Neuronal stem cell (in vitro differentiated cells): ENCODE measurements around the gene VPS50.

Experiments
- DNase-seq: peaks from one replicate; pipeline ENCODE4 v3.0.0-alpha.2; 2013; ENCODE audit warnings: low spot score
- H2AFZ ChIP-seq: one replicate; pipeline ENCODE4 v1.6.1; 2013; ENCODE audit warnings: mild to moderate bottlenecking, low read length, inconsistent platforms
- H2AK5ac ChIP-seq: 2 replicates; pipeline ENCODE4 v1.6.1; 2013; ENCODE audit warnings: low read depth, mild to moderate bottlenecking, inconsistent platforms, low read length, moderate library complexity, mixed read lengths
- H2BK120ac ChIP-seq: 2 replicates; pipeline ENCODE4 v1.6.1; 2013; ENCODE audit warnings: low read depth, mild to moderate bottlenecking, inconsistent platforms, low read length, moderate library complexity, mixed read lengths
- H2BK12ac ChIP-seq: one replicate; pipeline ENCODE4 v1.6.1; 2013; ENCODE audit warnings: low read length, inconsistent platforms
- H2BK15ac ChIP-seq: 2 replicates; pipeline ENCODE4 v1.6.1; 2013; ENCODE audit warnings: mild to moderate bottlenecking, low read length, inconsistent platforms, mixed read lengths
- H2BK5ac ChIP-seq: one replicate; pipeline ENCODE4 v1.6.1; 2013; ENCODE audit warnings: inconsistent platforms, mild to moderate bottlenecking, low read length, moderate library complexity
- H3K14ac ChIP-seq: one replicate; pipeline ENCODE4 v1.6.1; 2013; ENCODE audit warnings: low read length, inconsistent platforms
- H3K18ac ChIP-seq: 2 replicates; pipeline ENCODE4 v1.6.1; 2013; ENCODE audit warnings: low read length, inconsistent platforms
- H3K23ac ChIP-seq: 2 replicates; pipeline ENCODE4 v1.6.1; 2013; ENCODE audit warnings: low read depth, mild to moderate bottlenecking, mixed read lengths, low read length, inconsistent platforms; ENCODE audit not compliant: poor library complexity
- H3K27ac ChIP-seq: replicated peaks from 3 replicates; pipeline ENCODE4 v1.5.1; 2013; ENCODE audit warnings: low read length, inconsistent platforms
- H3K27me3 ChIP-seq, 3 experiments: 2 replicates each; pipeline ENCODE4 v1.6.1; 2013; ENCODE audit warnings: low read length in 3 of 3, mild to moderate bottlenecking in 2 of 3, inconsistent platforms in 1 of 3, low read depth in 1 of 3, mixed read lengths in 1 of 3, moderate library complexity in 1 of 3; ENCODE audit not compliant: control insufficient read depth in 3 of 3, insufficient read depth in 3 of 3
- H3K36me3 ChIP-seq, 2 donors: replicated peaks in 1 of 2; 2 replicates each; pipeline ENCODE4 v1.6.1; 2013; ENCODE audit warnings: low read length in 2 of 2; ENCODE audit not compliant: control insufficient read depth in 2 of 2, insufficient read depth in 2 of 2
- H3K4ac ChIP-seq: 2 replicates; pipeline ENCODE4 v1.6.1; 2013; ENCODE audit warnings: inconsistent platforms, mild to moderate bottlenecking, low read length, moderate library complexity
- H3K4me1 ChIP-seq, 2 donors: 1 replicate in 1 of 2; 2 replicates in 1 of 2; pipeline ENCODE4 v1.6.1; 2013; ENCODE audit warnings: low read length in 2 of 2, low read depth in 1 of 2; ENCODE audit not compliant: control insufficient read depth in 2 of 2, insufficient read depth in 1 of 2
- H3K4me2 ChIP-seq: one replicate; pipeline ENCODE4 v1.6.1; 2013; ENCODE audit warnings: mild to moderate bottlenecking, low read length, inconsistent platforms; ENCODE audit not compliant: insufficient read depth, poor library complexity, severe bottlenecking
- H3K4me3 ChIP-seq, 2 donors: 2 replicates each; pipeline ENCODE4 v1.5.1; 2013; ENCODE audit warnings: low read length in 2 of 2, mild to moderate bottlenecking in 2 of 2, inconsistent platforms in 1 of 2, moderate library complexity in 1 of 2
- H3K79me1 ChIP-seq: one replicate; pipeline ENCODE4 v1.6.1; 2013; ENCODE audit warnings: low read depth, mild to moderate bottlenecking, inconsistent platforms, low read length, moderate library complexity
- H3K9ac ChIP-seq: one replicate; pipeline ENCODE4 v1.6.1; 2013; ENCODE audit warnings: mild to moderate bottlenecking, low read depth, low read length, inconsistent platforms; ENCODE audit not compliant: poor library complexity
- H3K9me3 ChIP-seq, 2 donors: replicated peaks in 1 of 2; 2 replicates each; pipeline versions ENCODE3 to v1.6.1; 2013; ENCODE audit warnings: low read length in 2 of 2, mild to moderate bottlenecking in 2 of 2, inconsistent platforms in 1 of 2, low read depth in 1 of 2, mixed read lengths in 1 of 2, moderate library complexity in 1 of 2; ENCODE audit not compliant: control insufficient read depth in 2 of 2, insufficient read depth in 1 of 2
- H4K8ac ChIP-seq: one replicate; pipeline ENCODE4 v1.6.1; 2013; ENCODE audit warnings: low read depth, mild to moderate bottlenecking, inconsistent platforms, low read length, moderate library complexity
- H4K91ac ChIP-seq: one replicate; pipeline ENCODE4 v1.6.1; 2013; ENCODE audit warnings: low read length, low read depth, mild to moderate bottlenecking, inconsistent platforms; ENCODE audit not compliant: poor library complexity
- WGBS, 2 donors: extraction: QIAGEN DNeasy Blood & Tissue Kit; methylation state at CpG; one replicate each; pipeline ENCODE4 v1.1.7; 2013; ENCODE audit warnings: missing lambda C conversion rate in 2 of 2, mixed read lengths in 1 of 2; ENCODE audit not compliant: insufficient read length in 2 of 2, insufficient replicate concordance in 1 of 2; ENCODE audit errors: extremely low coverage in 2 of 2; 5-methylcytosine and 5-hydroxymethylcytosine counted together

Gene VPS50

DNA sequence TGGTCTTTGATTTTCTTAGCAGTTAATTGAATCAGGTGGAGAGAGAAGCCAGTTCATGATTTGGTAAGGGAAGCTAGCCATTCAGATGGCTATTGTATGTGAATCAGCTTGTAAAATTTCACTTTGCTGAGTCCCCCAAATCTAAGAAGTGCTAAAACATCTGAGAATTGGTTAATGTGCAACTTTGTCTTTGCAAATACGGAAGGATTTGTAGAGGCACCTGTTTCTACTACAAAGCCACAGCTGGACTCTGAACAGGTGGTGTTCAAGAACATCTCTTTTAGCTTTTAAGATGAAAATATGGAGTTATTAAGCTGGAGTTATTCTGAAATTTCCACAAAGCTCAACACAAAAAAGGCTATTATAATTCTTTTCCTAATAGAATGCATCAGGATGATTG lies 132.6 kb downstream of the VPS50 start:
- Histone ChIP-seq H3K9ac (no peak overlapping the region), H3K9me3 (no peaks in the 10 kb centered on the region), H2AK5ac (no peak overlapping the region), H2BK120ac (no peak overlapping the region), H2BK15ac (no peak overlapping the region), H2BK5ac (no peak overlapping the region), H3K36me3 (no peaks in the 10 kb centered on the region), H2BK12ac (no peak overlapping the region), H3K23ac (no peak overlapping the region), H3K27me3 (no peaks in the 10 kb centered on the region), H4K8ac (no peak overlapping the region), H3K4me2 (no peak overlapping the region), H3K18ac (no peak overlapping the region), H3K14ac (no peak overlapping the region), H3K4me3 (no peak overlapping the region), H4K91ac (no peak overlapping the region), H3K27ac (no peak overlapping the region), H2AFZ (no peak overlapping the region), H3K79me1 (no peaks in the 10 kb centered on the region), H3K4me1 (no peaks in the 10 kb centered on the region), H3K4ac (no peak overlapping the region)
- DNase-seq: no peak
- WGBS, 2 donors: no CpG with 5 or more reads among the region's 1 CpG

- WGBS, 2 donors: no CpG with 5 or more reads among the region's 1 CpG
Measured at GRCh38 chr7:93365341-93365740, 133.2 kb downstream of the VPS50 start.

GRCh38 chr7:93366816-93367215 lies 134.7 kb downstream of the VPS50 start:
- H2BK15ac ChIP-seq: no peak overlapping the region
- no peak overlapping the region for H2BK120ac ChIP-seq
- H3K27ac ChIP-seq: no peak overlapping the region
- no peak overlapping the region for H3K4me2 ChIP-seq
- no peak overlapping the region for H3K14ac ChIP-seq
- no peak overlapping the region for H2AFZ ChIP-seq
- no CpG with 5 or more reads among the region's 2 CpGs for WGBS, 2 donors
- H3K4me3 ChIP-seq: no peak overlapping the region
- H2BK12ac ChIP-seq: no peak overlapping the region
- H3K27me3 ChIP-seq: no peaks in the 10 kb centered on the region
- H3K9me3 ChIP-seq: no peaks in the 10 kb centered on the region
- H3K36me3 ChIP-seq: no peaks in the 10 kb centered on the region
- H3K23ac ChIP-seq: no peak overlapping the region
- no peak overlapping the region for H4K91ac ChIP-seq
- DNase-seq: no peak
- no peak overlapping the region for H4K8ac ChIP-seq
- H3K18ac ChIP-seq: no peak overlapping the region
- H3K4me1 ChIP-seq: no peaks in the 10 kb centered on the region
- no peak overlapping the region for H2BK5ac ChIP-seq
- no peak overlapping the region for H3K9ac ChIP-seq
- H3K79me1 ChIP-seq: no peaks in the 10 kb centered on the region
- no peak overlapping the region for H3K4ac ChIP-seq
- H2AK5ac ChIP-seq: no peak overlapping the region

More at GRCh38 chr7:93365341-93365740, 133.2 kb downstream of the VPS50 start:
- H3K9ac ChIP-seq: no peak overlapping the region
- no peak overlapping the region for H2BK12ac ChIP-seq
- no peaks in the 10 kb centered on the region for H3K9me3 ChIP-seq
- H3K4me1 ChIP-seq: no peaks in the 10 kb centered on the region
- no peak overlapping the region for H3K4ac ChIP-seq
- H3K18ac ChIP-seq: no peak overlapping the region
- H3K14ac ChIP-seq: no peak overlapping the region
- H2BK5ac ChIP-seq: no peak overlapping the region
- H3K4me2 ChIP-seq: no peak overlapping the region
- no peak overlapping the region for H4K8ac ChIP-seq
- no peak overlapping the region for H2AFZ ChIP-seq
- H3K79me1 ChIP-seq: no peaks in the 10 kb centered on the region
- no peak overlapping the region for H3K27ac ChIP-seq
- no peak overlapping the region for H2BK120ac ChIP-seq
- no peak for DNase-seq
- H3K23ac ChIP-seq: no peak overlapping the region
- no peak overlapping the region for H4K91ac ChIP-seq
- H3K4me3 ChIP-seq: no peak overlapping the region
- H2AK5ac ChIP-seq: no peak overlapping the region
- no peaks in the 10 kb centered on the region for H3K27me3 ChIP-seq
- H3K36me3 ChIP-seq: no peaks in the 10 kb centered on the region
- no peak overlapping the region for H2BK15ac ChIP-seq

DNA sequence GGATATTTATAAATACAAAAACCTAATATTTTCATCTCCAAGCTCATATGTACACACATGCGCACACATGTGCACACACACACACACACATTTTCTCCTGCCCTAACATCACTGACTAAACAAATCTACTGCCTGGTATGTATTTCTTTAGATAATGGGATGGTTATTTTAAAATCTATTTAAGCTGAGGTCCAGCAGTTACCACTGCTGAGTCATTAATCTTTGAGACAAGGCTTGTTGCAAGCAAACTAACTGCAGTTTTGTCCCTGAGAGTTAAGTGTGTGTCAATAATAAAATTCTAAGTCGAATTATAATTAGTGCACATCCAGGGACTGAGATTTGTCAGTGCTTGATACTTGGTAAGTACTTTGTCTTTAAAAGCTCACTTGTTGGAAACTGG lies 135.1 kb downstream of the VPS50 start:
- H2BK120ac ChIP-seq: no peak overlapping the region
- no peak overlapping the region for H3K4me3 ChIP-seq
- H2BK5ac ChIP-seq: no peak overlapping the region
- DNase-seq: no peak
- H3K9ac ChIP-seq: no peak overlapping the region
- H3K27me3 ChIP-seq: no peaks in the 10 kb centered on the region
- no peak overlapping the region for H3K23ac ChIP-seq
- H4K91ac ChIP-seq: no peak overlapping the region
- no peak overlapping the region for H2AFZ ChIP-seq
- no peak overlapping the region for H2BK12ac ChIP-seq
- no peak overlapping the region for H3K18ac ChIP-seq
- H4K8ac ChIP-seq: no peak overlapping the region
- H2BK15ac ChIP-seq: no peak overlapping the region
- H3K27ac ChIP-seq: no peak overlapping the region
- no peaks in the 10 kb centered on the region for H3K79me1 ChIP-seq
- H3K4ac ChIP-seq: no peak overlapping the region
- no CpG with 5 or more reads among the region's 2 CpGs for WGBS, 2 donors
- no peak overlapping the region for H3K4me2 ChIP-seq
- no peak overlapping the region for H3K14ac ChIP-seq
- H2AK5ac ChIP-seq: no peak overlapping the region
- no peaks in the 10 kb centered on the region for H3K4me1 ChIP-seq
- no peaks in the 10 kb centered on the region for H3K9me3 ChIP-seq
- H3K36me3 ChIP-seq: no peaks in the 10 kb centered on the region
